ENCODE measurements around the gene HMG20A. TPM values are rescaled to one million over a fixed set of nuclear protein-coding genes. Genes with fewer than 3 reads are reported as not detected.

The HMG20A gene
- total and polyA plus RNA-seq, 5 donors from 2014 or later: 24.4 to 32.3 (median 25.6) TPM

- Histone ChIP-seq H3K27ac (ENCODE audit: insufficient read depth, low read length, poor library complexity, severe bottlenecking) (no peak overlapping the region), H3K9me3 (ENCODE audit: control insufficient read depth in 2 of 2, low read length in 2 of 2) (no peaks in the 10 kb centered on the region), H3K36me3 (ENCODE audit: control insufficient read depth, insufficient read depth, low read length) (no peaks in the 10 kb centered on the region), H3K4me3 (ENCODE audit: low read depth, low read length) (no peak overlapping the region), H3K4me1 (ENCODE audit: control insufficient read depth, insufficient read depth, low read length, poor library complexity, severe bottlenecking) (no peaks in the 10 kb centered on the region), H3K27me3 (ENCODE audit: control insufficient read depth, insufficient read depth, low read length) (no peaks in the 10 kb centered on the region)
- ATAC-seq (ENCODE audit: low read depth in 2 of 2) (no peak), DNase-seq (peak in 1 of 3 donors; percentile 52)
- Mint-ChIP-seq H3K36me3 (no peaks in the 10 kb centered on the region), H3K27me3 (peaks cover 2% of the 10 kb centered on the region), H3K9me3 (no peaks in the 10 kb centered on the region), H3K27ac (no peak overlapping the region), H3K4me1 (peaks cover 7 to 12% (median 8%) of the 10 kb centered on the region in 4 donors), H3K4me3 (no peak overlapping the region)
Measured at GRCh38 chr15:77384589-77385359, 35.9 kb upstream of the HMG20A start.

- ATAC-seq (ENCODE audit: low read depth in 2 of 2) (no peak), DNase-seq (no peak)
- no peaks in the 10 kb centered on the region for H3K9me3 Mint-ChIP-seq
- H3K4me1 Mint-ChIP-seq: peaks cover 7 to 13% (median 10%) of the 10 kb centered on the region in 4 donors
- Histone ChIP-seq H3K4me3 (ENCODE audit: low read depth, low read length) (no peak overlapping the region), H3K36me3 (ENCODE audit: control insufficient read depth, insufficient read depth, low read length) (no peaks in the 10 kb centered on the region), H3K27ac (ENCODE audit: insufficient read depth, low read length, poor library complexity, severe bottlenecking) (no peak overlapping the region), H3K4me1 (ENCODE audit: control insufficient read depth, insufficient read depth, low read length, poor library complexity, severe bottlenecking) (no peaks in the 10 kb centered on the region), H3K27me3 (ENCODE audit: control insufficient read depth, insufficient read depth, low read length) (no peaks in the 10 kb centered on the region), H3K9me3 (ENCODE audit: control insufficient read depth in 2 of 2, low read length in 2 of 2) (no peaks in the 10 kb centered on the region)
- H3K4me3 Mint-ChIP-seq: no peak overlapping the region
- no peak overlapping the region for H3K27ac Mint-ChIP-seq
- no peaks in the 10 kb centered on the region for H3K27me3 Mint-ChIP-seq
- H3K36me3 Mint-ChIP-seq: no peaks in the 10 kb centered on the region
Measured at GRCh38 chr15:77386626-77387025, 34.1 kb upstream of the HMG20A start.

- no peak for ATAC-seq (ENCODE audit: low read depth in 2 of 2)
- no peak overlapping the region for H3K27ac Mint-ChIP-seq
- H3K4me1 Mint-ChIP-seq: peaks cover 7 to 16% (median 10%) of the 10 kb centered on the region in 4 donors
Measured at GRCh38 chr15:77387365-77388105, 33.2 kb upstream of the HMG20A start.

GRCh38 chr15:77391372-77391951 lies 29.2 kb upstream of the HMG20A start:
- Mint-ChIP-seq H3K27ac (no peak overlapping the region), H3K4me1 (peaks cover 0 to 14% (median 4%) of the 10 kb centered on the region in 4 donors), H3K27me3 (peaks cover 5% of the 10 kb centered on the region), H3K36me3 (peaks cover 4% of the 10 kb centered on the region), H3K9me3 (peaks cover 3 to 16% (median 6%) of the 10 kb centered on the region in 7 donors), H3K4me3 (no peak overlapping the region)
- H3K36me3 ChIP-seq (ENCODE audit: control insufficient read depth, insufficient read depth, low read length): no peaks in the 10 kb centered on the region
- H3K4me3 ChIP-seq (ENCODE audit: low read depth, low read length): no peak overlapping the region
- DNase-seq (no peak), ATAC-seq (ENCODE audit: low read depth in 2 of 2) (no peak)
- H3K9me3 ChIP-seq (ENCODE audit: control insufficient read depth in 2 of 2, low read length in 2 of 2): peaks cover 3 to 17% of the 10 kb centered on the region in 2 experiments
- no peaks in the 10 kb centered on the region for H3K4me1 ChIP-seq (ENCODE audit: control insufficient read depth, insufficient read depth, low read length, poor library complexity, severe bottlenecking)
- H3K27me3 ChIP-seq (ENCODE audit: control insufficient read depth, insufficient read depth, low read length): peaks cover 3% of the 10 kb centered on the region
- no peak overlapping the region for H3K27ac ChIP-seq (ENCODE audit: insufficient read depth, low read length, poor library complexity, severe bottlenecking)

More at GRCh38 chr15:77387365-77388105, 33.2 kb upstream of the HMG20A start:
- H3K4me3 Mint-ChIP-seq: no peak overlapping the region
- no peak overlapping the region for H3K4me3 ChIP-seq (ENCODE audit: low read depth, low read length)
- H3K27me3 ChIP-seq (ENCODE audit: control insufficient read depth, insufficient read depth, low read length): no peaks in the 10 kb centered on the region
- H3K27me3 Mint-ChIP-seq: no peaks in the 10 kb centered on the region
- no peak overlapping the region for H3K27ac ChIP-seq (ENCODE audit: insufficient read depth, low read length, poor library complexity, severe bottlenecking)
- no peaks in the 10 kb centered on the region for H3K36me3 ChIP-seq (ENCODE audit: control insufficient read depth, insufficient read depth, low read length)
- no peaks in the 10 kb centered on the region for H3K9me3 ChIP-seq (ENCODE audit: control insufficient read depth in 2 of 2, low read length in 2 of 2)
- H3K9me3 Mint-ChIP-seq: no peaks in the 10 kb centered on the region
- H3K36me3 Mint-ChIP-seq: no peaks in the 10 kb centered on the region
- DNase-seq: no peak
- no peaks in the 10 kb centered on the region for H3K4me1 ChIP-seq (ENCODE audit: control insufficient read depth, insufficient read depth, low read length, poor library complexity, severe bottlenecking)

GRCh38 chr15:77392762-77393470 lies 27.8 kb upstream of the HMG20A start:
- Histone ChIP-seq H3K27me3 (ENCODE audit: control insufficient read depth, insufficient read depth, low read length) (peaks cover 3% of the 10 kb centered on the region), H3K36me3 (ENCODE audit: control insufficient read depth, insufficient read depth, low read length) (no peaks in the 10 kb centered on the region), H3K4me1 (ENCODE audit: control insufficient read depth, insufficient read depth, low read length, poor library complexity, severe bottlenecking) (no peaks in the 10 kb centered on the region), H3K27ac (ENCODE audit: insufficient read depth, low read length, poor library complexity, severe bottlenecking) (no peak overlapping the region), H3K4me3 (ENCODE audit: low read depth, low read length) (no peak overlapping the region), H3K9me3 (ENCODE audit: control insufficient read depth in 2 of 2, low read length in 2 of 2) (peaks cover 3 to 17% of the 10 kb centered on the region in 2 experiments)
- peaks cover 4% of the 10 kb centered on the region for H3K36me3 Mint-ChIP-seq
- peaks cover 9% of the 10 kb centered on the region for H3K27me3 Mint-ChIP-seq
- H3K9me3 Mint-ChIP-seq: peaks cover 4 to 24% (median 9%) of the 10 kb centered on the region in 7 donors
- H3K27ac Mint-ChIP-seq: no peak overlapping the region
- DNase-seq (no peak), ATAC-seq (ENCODE audit: low read depth in 2 of 2) (no peak)
- no peak overlapping the region for H3K4me3 Mint-ChIP-seq
- peaks cover 0 to 16% (median 3%) of the 10 kb centered on the region in 4 donors for H3K4me1 Mint-ChIP-seq

- Mint-ChIP-seq H3K27ac (no peak overlapping the region), H3K36me3 (peaks cover 4% of the 10 kb centered on the region), H3K4me1 (peaks cover 0 to 16% (median 3%) of the 10 kb centered on the region in 4 donors), H3K27me3 (peaks cover 9% of the 10 kb centered on the region), H3K9me3 (peaks cover 4 to 30% (median 15%) of the 10 kb centered on the region in 7 donors), H3K4me3 (no peak overlapping the region)
- Histone ChIP-seq H3K4me1 (ENCODE audit: control insufficient read depth, insufficient read depth, low read length, poor library complexity, severe bottlenecking) (no peaks in the 10 kb centered on the region), H3K36me3 (ENCODE audit: control insufficient read depth, insufficient read depth, low read length) (no peaks in the 10 kb centered on the region), H3K4me3 (ENCODE audit: low read depth, low read length) (no peak overlapping the region), H3K27me3 (ENCODE audit: control insufficient read depth, insufficient read depth, low read length) (peaks cover 3% of the 10 kb centered on the region), H3K27ac (ENCODE audit: insufficient read depth, low read length, poor library complexity, severe bottlenecking) (no peak overlapping the region), H3K9me3 (ENCODE audit: control insufficient read depth in 2 of 2, low read length in 2 of 2) (peaks cover 3 to 20% of the 10 kb centered on the region in 2 experiments)
- ATAC-seq (ENCODE audit: low read depth in 2 of 2) (no peak), DNase-seq (no peak)
Measured at GRCh38 chr15:77393471-77393840, 27.2 kb upstream of the HMG20A start.

- no peak overlapping the region for H3K4me3 ChIP-seq (ENCODE audit: low read depth, low read length)
- no peaks in the 10 kb centered on the region for H3K36me3 ChIP-seq (ENCODE audit: control insufficient read depth, insufficient read depth, low read length)
- H3K4me1 Mint-ChIP-seq: peaks cover 0 to 16% (median 3%) of the 10 kb centered on the region in 4 donors
- no peak overlapping the region for H3K27ac ChIP-seq (ENCODE audit: insufficient read depth, low read length, poor library complexity, severe bottlenecking)
- peaks cover 6 to 47% (median 16%) of the 10 kb centered on the region in 7 donors for H3K9me3 Mint-ChIP-seq
- H3K4me3 Mint-ChIP-seq: peak overlapping the region in 1 of 4 donors; percentile 57
- DNase-seq (no peak), ATAC-seq (ENCODE audit: low read depth in 2 of 2) (no peak)
- H3K9me3 ChIP-seq (ENCODE audit: control insufficient read depth in 2 of 2, low read length in 2 of 2): peaks cover 8 to 35% of the 10 kb centered on the region in 2 experiments
- H3K27me3 Mint-ChIP-seq: peaks cover 13% of the 10 kb centered on the region
- H3K4me1 ChIP-seq (ENCODE audit: control insufficient read depth, insufficient read depth, low read length, poor library complexity, severe bottlenecking): no peaks in the 10 kb centered on the region
- H3K36me3 Mint-ChIP-seq: peaks cover 4% of the 10 kb centered on the region
- peaks cover 3% of the 10 kb centered on the region for H3K27me3 ChIP-seq (ENCODE audit: control insufficient read depth, insufficient read depth, low read length)
- H3K27ac Mint-ChIP-seq: no peak overlapping the region
Measured at GRCh38 chr15:77395013-77395774, 25.5 kb upstream of the HMG20A start.
